ENCODE results near the gene MT1A. TPM values are rescaled to one million over a fixed set of nuclear protein-coding genes. Genes with fewer than 3 reads are reported as not detected.
"Not testable (repeated sequence)": the region's sequence is repeated elsewhere in the genome, so short reads cannot be mapped to it uniquely, and the experiment has no call there.

The MT1A gene
- total RNA-seq, 2 donors from 2014 or later, result 30.0 TPM; not detected in 1

DNA sequence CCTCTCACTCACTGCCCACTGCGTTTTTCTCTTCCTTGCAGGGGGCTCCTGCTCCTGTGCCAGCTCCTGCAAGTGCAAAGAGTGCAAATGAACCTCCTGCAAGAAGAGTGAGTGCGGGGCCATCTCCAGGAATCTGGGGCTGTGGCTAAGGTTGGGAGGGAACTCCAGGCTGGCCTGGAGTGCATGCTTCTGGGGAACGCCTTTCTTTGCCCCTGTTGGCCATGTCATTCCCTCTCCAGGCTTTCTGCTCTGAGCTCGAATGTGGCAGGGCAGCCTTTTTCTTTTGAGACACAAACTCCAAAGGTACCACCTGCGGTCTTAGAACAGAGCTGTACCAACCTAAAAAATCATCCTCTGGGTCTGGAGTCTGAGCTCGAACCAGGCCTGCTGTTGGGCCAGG lies 20.3 kb upstream of the MT1A start:
- H3K27me3 ChIP-seq, result no peaks in the 10 kb centered on the region
- H3K9me3 ChIP-seq, result no peaks in the 10 kb centered on the region
- no peak for DNase-seq (ENCODE audit: low spot score)
- TF ChIP-seq, protein P1, sequence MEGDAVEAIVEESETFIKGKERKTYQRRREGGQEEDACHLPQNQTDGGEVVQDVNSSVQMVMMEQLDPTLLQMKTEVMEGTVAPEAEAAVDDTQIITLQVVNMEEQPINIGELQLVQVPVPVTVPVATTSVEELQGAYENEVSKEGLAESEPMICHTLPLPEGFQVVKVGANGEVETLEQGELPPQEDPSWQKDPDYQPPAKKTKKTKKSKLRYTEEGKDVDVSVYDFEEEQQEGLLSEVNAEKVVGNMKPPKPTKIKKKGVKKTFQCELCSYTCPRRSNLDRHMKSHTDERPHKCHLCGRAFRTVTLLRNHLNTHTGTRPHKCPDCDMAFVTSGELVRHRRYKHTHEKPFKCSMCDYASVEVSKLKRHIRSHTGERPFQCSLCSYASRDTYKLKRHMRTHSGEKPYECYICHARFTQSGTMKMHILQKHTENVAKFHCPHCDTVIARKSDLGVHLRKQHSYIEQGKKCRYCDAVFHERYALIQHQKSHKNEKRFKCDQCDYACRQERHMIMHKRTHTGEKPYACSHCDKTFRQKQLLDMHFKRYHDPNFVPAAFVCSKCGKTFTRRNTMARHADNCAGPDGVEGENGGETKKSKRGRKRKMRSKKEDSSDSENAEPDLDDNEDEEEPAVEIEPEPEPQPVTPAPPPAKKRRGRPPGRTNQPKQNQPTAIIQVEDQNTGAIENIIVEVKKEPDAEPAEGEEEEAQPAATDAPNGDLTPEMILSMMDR (IDR thresholded peaks at IDR 0.05), result no peak
- peak overlapping the region; percentile 25 to 52 for H3K4me3 ChIP-seq
- no peaks in the 10 kb centered on the region for H3K36me3 ChIP-seq
- peak overlapping the region; percentile 80 to 86 for H3K27ac ChIP-seq
- H3K4me1 ChIP-seq, result peaks cover 0 to 35% of the 10 kb centered on the region in 2 donors

DNA sequence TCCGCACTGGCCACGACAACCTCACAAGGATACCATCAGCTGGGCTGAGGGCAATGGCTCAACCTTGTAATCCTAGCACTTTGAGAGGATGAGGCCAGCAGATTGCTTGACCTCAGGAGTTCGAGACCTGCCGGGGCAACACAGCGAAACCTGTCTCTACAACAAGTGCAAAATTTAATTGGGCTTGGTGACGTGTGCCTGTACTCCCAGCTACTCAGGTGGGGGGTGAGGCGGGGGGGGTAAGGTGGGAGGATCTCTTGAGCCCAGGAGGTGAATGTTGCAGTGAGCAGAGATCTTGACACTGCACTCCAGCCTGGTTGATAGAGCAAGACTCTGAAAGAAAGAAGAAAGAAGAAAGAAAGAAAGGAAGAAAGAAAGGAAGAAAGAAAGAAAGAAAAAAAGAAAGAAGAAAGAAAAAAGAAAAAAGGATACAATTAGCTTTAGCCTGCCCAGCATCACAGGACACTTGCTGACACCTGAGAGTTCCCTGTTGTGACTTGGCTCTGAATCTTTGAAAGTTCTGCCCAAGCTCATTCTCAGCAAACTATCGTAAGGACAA lies 18.0 kb upstream of the MT1A start:
- no peak overlapping the region for H3K4me3 ChIP-seq
- no peaks in the 10 kb centered on the region for H3K36me3 ChIP-seq
- TF ChIP-seq, protein P1 (IDR thresholded peaks at IDR 0.05), result no peak
- no peak for DNase-seq (ENCODE audit: low spot score)
- no peaks in the 10 kb centered on the region for H3K9me3 ChIP-seq
- peaks cover 0 to 40% of the 10 kb centered on the region in 2 donors for H3K4me1 ChIP-seq
- peak overlapping the region; percentile 4 to 86 for H3K27ac ChIP-seq
- no peaks in the 10 kb centered on the region for H3K27me3 ChIP-seq

DNA sequence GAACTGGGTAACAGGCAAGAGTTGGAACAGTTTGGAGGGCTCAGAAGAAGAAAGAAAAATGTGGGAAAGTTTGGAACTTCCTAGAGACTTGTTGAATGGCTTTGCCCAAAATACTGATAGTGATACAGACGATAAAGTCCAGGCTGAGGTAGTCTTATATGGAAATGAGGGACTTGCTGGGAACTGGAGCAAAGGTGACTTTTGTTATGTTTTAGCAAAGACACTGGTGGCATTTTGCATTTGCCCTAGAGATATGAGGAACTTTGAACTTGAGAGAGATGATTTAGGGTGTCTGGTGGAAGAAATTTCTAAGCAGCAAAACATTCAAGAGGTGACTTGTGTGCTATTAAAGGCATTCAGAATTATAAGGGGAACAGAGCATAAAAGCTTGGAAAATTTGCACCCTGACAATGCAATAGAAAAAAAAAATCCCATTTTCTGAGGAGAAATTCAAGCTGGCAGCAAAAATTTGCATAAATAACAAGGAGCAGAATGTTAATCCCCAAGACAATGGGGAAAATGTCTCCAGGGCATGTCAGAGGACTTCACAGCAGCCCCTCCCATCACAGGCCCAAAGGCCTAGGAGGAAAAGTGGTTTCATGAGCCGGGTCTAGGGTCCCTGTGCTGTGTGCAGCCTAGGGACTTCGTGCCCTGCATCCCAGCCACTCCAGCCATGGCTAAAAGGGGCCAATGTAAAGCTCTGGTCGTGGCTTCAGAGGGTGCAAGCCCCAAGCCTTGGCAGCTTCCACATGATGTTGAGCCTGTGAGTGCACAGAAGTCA lies 16.6 kb upstream of the MT1A start:
- Histone ChIP-seq H3K27ac (peak overlapping the region; percentile 55 to 86), H3K4me1 (peaks cover 0 to 46% of the 10 kb centered on the region in 2 donors)
- not testable (repeated sequence) for H3K9me3 ChIP-seq; H3K27me3 ChIP-seq; H3K4me3 ChIP-seq; DNase-seq (ENCODE audit: low spot score); H3K36me3 ChIP-seq

DNA sequence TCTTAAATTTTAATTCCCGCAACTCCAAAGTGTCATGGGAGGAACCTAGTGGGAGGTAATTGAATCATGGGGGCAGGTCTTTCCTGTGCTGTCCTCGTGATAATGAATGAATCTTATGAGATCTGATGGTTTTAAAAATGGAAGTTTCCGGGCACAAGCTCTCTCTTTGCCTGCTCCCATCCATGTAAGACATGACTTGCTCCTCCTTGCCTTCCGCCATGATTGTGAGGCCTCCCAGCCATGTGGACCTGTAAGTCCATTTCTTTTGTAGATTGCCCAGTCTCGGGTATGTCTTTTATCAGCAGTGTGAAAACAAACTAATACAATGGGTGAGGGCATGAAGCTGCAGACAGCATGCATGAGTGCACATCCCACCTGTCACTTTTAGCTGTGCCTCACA lies 15.3 kb upstream of the MT1A start:
- not testable (repeated sequence) for DNase-seq (ENCODE audit: low spot score); H3K4me3 ChIP-seq; H3K27me3 ChIP-seq; H3K36me3 ChIP-seq; H3K9me3 ChIP-seq
- peaks cover 0 to 40% of the 10 kb centered on the region in 2 donors for H3K4me1 ChIP-seq
- peak overlapping the region in 1 of 2 donors; percentile 55 for H3K27ac ChIP-seq

DNA sequence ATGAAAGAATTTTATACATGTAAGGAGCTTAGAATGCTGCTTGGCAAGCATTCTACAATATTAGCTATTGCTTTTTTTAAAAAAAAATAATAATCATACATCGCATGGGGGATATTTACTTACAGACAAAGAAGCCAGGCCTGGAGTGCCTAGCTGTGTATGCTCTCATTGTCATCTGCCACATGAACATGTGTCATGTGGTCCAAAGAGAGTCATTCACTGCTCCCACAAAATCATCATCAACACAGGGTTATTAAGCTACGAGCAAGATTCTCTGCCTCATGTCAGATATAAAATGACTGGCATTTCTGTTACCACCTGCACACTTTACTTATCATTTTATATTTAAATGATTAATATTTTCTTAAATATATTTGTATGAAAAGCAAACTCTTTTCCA lies 14.8 kb upstream of the MT1A start:
- Histone ChIP-seq H3K36me3 (no peaks in the 10 kb centered on the region), H3K9me3 (no peaks in the 10 kb centered on the region), H3K27me3 (no peaks in the 10 kb centered on the region), H3K4me3 (no peak overlapping the region), H3K4me1 (peaks cover 0 to 37% of the 10 kb centered on the region in 2 donors), H3K27ac (no peak overlapping the region)
- DNase-seq (ENCODE audit: low spot score), result no peak
- TF ChIP-seq, protein P1 (IDR thresholded peaks at IDR 0.05), result no peak

DNA sequence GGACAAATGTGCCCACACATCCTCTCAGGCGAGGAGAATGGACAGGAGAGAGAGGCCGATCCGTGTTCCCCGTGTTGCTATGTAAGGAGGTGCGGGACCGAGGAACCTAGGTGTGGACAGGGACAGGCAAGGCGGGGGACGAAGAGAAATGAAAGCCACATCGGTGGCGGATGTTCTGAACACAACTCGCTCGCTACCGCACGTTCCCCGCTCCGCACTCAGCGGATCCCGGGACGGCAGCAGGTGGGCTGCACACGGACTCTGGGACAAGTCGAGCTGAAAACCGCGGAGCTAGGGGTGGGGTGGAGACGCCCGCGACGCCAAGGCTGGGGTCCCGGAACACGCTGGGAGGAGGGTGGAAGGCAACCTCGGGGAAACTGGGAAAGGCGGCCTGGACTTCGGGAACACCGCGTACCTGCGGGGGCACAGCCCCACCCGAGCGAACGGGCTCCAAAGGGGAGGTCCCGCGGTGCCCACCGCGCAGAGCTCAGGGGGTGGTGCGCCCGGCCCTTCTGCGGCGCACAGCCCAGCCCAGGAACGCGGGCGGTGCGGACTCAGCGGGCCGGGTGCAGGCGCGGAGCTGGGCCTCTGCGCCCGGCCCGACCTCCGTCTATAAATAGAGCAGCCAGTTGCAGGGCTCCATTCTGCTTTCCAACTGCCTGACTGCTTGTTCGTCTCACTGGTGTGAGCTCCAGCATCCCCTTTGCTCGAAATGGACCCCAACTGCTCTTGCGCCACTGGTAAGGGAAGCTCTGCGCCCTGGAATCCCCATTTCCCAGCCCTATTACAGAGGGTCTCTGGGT lies 13.1 kb upstream of the MT1A start, which contains the start of gene MT1E:
Gene MT1E, plus strand, starts transcription at position 642 of the 803 bp plus-strand sequence. Its CDS starts 71 bp downstream, at position 713.
- Histone ChIP-seq H3K9me3 (no peaks in the 10 kb centered on the region), H3K36me3 (no peaks in the 10 kb centered on the region), H3K27ac (peak within 1 kb of the TSS; percentile 96), H3K27me3 (no peaks in the 10 kb centered on the region), H3K4me1 (peaks cover 0 to 34% of the 10 kb centered on the region in 2 donors), H3K4me3 (peak within 1 kb of the TSS; percentile 47 to 70)
- DNase-seq (ENCODE audit: low spot score), result peak; percentile 89
- TF ChIP-seq, protein P1 (IDR thresholded peaks at IDR 0.05), result peak in 1 of 2 donors; percentile 20

Data from right atrium auricular region (tissue), 2 donors.